ENCODE results near the gene RRP15. TPM values are rescaled to one million over a fixed set of nuclear protein-coding genes. Genes with fewer than 3 reads are reported as not detected.

Gene RRP15
- total and polyA plus RNA-seq, 2 of the 13 experiments (the other 11 are each of a cell fraction or from before 2014, with no cell fraction given), result 2.1 to 37.5 TPM

- TF ChIP-seq SNAPC4 (CRISPR knock-in tag; IDR thresholded peaks at IDR 0.05), result peak; percentile 26
- no peak for TF ChIP-seq PHF5A (CRISPR knock-in tag; IDR thresholded peaks at IDR 0.05; ENCODE audit: low read depth, unreplicated experiment)
- TF ChIP-seq ATF1 (CRISPR knock-in tag; IDR thresholded peaks at IDR 0.05), result peak; percentile 55; the same call in 1 of the 2 replicates
- peak; percentile 94 for TF ChIP-seq ZNF687 (CRISPR knock-in tag; IDR thresholded peaks at IDR 0.05)
- peak; percentile 82 for TF ChIP-seq HDAC2 (CRISPR knock-in tag; IDR thresholded peaks at IDR 0.05)
- TF ChIP-seq HNRNPLL (IDR thresholded peaks at IDR 0.05; ENCODE audit: low read depth, low read length, poor library complexity, severe bottlenecking), result peak; percentile 94
- TF ChIP-seq TOE1 (CRISPR knock-in tag; IDR thresholded peaks at IDR 0.05), result 0 out of 2 replicates have a peak, but pooled peaks have one; percentile 51
- peak; percentile 48; the same call in 1 of the 2 replicates for TF ChIP-seq JUND (CRISPR knock-in tag; IDR thresholded peaks at IDR 0.05)
- peak; percentile 43; the same call in 1 of the 2 replicates for TF ChIP-seq ZNF280D (CRISPR knock-in tag; IDR thresholded peaks at IDR 0.05)
- 0 out of 2 replicates have a peak, but pooled peaks have one; percentile 32 for TF ChIP-seq FOXP4 (CRISPR knock-in tag; IDR thresholded peaks at IDR 0.05)
These were observed at the start of gene RRP15 (continued) for GRCh38 chr1:218284917-218285635.

All from HepG2 (cell line).